ENCODE results near the gene NUDT2.
"Not testable (repeated sequence)": the region's sequence is repeated elsewhere in the genome, so short reads cannot be mapped to it uniquely, and the experiment has no call there.

The NUDT2 gene

GRCh38 chr9:34328987-34329832 is at the start of gene NUDT2, which contains the start of gene KIF24:
NUDT2 (plus strand) TSS chr9:34329569; CDS start chr9:34339040, 9,471 bp downstream.
KIF24 (minus strand) TSS chr9:34329268; CDS start chr9:34311346, 17,922 bp downstream.
- peak; percentile 88 for DNase-seq (ENCODE audit: extremely low spot score, insufficient read length, low read depth)
- FAIRE-seq: peak; percentile 100

DNA sequence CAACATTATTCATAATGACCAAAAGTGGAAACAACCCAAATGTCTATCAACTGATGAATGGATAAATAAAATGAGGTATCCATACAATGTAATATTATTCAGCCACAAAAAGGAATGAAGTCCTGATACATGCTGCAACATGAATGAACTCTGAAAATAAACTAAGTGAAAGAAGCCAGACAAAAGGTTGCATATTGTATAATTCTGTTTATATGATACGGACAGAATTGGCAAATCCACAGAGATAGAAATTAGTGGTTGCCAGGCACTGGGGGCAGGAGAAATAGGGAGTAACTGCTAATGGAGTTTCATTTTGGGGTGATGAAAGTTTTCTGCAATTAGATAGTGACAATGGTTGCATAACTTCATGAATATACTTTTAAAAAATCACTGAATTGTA is 47.3 kb upstream of the NUDT2 start:
- FAIRE-seq: no peak
- no peak for DNase-seq (ENCODE audit: extremely low spot score, insufficient read length, low read depth)

DNA sequence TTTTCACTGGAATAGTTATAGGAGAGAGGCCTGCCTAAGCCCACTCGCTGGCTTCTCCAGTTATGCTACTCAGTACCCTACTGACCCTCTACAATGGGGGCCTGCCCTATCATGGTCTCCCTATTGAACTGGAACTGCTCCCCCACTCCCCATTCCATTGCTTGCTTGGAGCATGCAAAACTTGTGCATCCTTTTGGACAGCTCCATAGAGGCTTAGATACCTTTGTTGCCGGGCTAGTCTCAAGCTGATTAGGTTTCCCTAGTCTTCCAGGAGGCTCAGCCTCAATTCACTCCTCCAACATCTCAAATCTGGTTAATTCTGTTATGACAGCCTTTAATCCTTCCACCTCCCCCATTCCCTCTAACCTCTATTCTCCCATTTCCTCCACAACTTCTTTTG is 40.2 kb upstream of the NUDT2 start:
- FAIRE-seq (no peak), DNase-seq (ENCODE audit: extremely low spot score, insufficient read length, low read depth) (no peak)

- FAIRE-seq (no peak), DNase-seq (ENCODE audit: extremely low spot score, insufficient read length, low read depth) (no peak)
These were observed 38.3 kb upstream of the NUDT2 start for GRCh38 chr9:34291023-34291422.

DNA sequence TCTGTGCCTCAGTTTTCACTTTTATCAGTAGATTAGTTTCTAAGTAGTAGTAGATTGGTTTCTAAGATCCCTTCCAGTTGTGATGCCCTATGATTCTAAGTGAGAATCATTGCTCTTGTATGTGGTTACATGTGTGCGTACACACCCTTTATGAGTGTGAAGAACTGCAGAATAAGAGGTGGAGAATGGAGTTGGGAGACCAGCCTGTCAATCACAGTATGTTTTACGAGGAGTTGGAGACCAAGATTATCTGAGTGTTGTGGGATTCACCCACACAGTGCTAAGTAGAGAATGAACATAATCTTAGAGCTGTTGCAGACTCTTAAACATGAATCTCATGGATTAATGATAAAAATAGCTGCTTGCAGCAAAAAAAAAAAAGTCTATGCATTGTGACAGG is 37.9 kb upstream of the NUDT2 start:
- FAIRE-seq (no peak), DNase-seq (ENCODE audit: extremely low spot score, insufficient read length, low read depth) (no peak)

DNA sequence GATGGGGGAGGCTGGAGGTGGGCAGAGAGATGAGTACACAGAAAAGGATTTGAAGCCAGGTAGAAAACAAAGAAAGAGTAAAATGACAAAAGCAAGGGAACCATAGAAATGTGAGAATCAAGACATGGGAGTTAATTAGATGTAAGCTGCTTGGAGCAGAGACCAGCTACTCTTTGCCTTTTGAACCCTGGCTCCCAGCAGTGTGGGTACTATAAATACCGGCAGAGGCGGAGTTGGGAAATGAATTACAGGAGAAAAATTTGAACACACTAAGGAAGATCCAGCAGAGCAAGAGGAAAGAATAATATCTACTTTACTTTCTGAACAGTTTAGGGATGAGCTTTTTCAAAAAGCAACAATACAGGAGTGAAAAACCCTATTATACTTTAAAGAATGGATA is 36.8 kb upstream of the NUDT2 start:
- FAIRE-seq (no peak), DNase-seq (ENCODE audit: extremely low spot score, insufficient read length, low read depth) (no peak)

DNA sequence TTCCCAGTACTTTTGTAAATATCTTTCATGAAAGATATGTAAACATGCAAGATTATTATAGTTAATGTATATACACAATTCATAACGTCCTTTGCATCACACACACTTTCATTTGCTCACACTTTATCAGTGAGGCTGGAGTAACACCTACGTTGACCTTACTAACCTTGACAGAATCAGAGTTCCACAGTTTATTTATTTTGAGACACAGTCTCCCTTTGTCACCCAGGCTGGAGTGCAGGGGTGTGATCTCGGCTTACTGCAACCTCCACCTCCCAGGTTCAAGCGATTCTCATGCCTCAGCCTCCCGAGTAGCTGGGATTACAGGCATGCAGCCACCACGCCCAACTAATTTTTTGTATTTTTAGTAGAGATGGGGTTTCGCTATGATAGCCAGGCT is 28.3 kb upstream of the NUDT2 start:
- FAIRE-seq: not testable (repeated sequence)

DNA sequence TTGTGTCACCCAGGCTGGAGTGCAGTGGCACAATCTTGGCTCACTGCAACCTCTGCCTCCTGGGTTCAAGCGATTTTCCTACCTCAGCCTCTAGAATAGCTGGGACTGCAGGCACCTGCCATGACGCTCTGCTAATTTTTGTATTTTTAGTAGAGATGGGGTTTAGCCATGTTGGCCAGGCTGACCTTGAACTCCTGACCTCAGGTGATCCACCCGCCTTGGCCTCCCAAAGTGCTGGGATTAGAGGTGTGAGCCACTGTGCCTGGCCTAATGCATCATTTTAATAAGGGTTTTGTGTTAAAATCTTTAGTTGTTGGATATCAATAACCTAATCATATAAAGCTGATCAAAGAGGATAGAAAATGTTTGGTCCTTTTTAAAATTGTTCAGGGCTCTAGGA is 21.1 kb upstream of the NUDT2 start:
- DNase-seq (ENCODE audit: extremely low spot score, insufficient read length, low read depth); FAIRE-seq: not testable (repeated sequence)

More for the DNA sequence above, 28.3 kb upstream of the NUDT2 start:
- not testable (repeated sequence) for DNase-seq (ENCODE audit: extremely low spot score, insufficient read length, low read depth)

DNA sequence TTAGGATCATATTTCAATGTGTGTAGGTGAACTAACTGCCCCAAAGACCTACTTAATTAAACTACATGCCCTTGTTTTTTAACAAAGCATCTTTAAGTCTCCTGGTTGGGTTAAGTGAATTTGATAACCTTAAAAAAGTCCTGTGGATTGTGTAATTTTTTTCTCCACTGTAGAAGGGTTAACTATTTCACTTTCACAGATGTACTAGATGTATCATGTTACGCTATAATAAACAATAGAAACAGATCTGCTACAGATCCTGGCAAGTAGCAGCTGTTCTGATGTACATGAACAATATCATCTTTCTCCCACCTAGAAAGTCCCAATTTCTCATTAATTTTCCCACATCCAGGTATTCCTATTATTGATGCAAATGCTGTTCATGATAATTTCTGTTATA is 19.2 kb upstream of the NUDT2 start:
- DNase-seq (ENCODE audit: extremely low spot score, insufficient read length, low read depth) (no peak), FAIRE-seq (no peak)

- DNase-seq (ENCODE audit: extremely low spot score, insufficient read length, low read depth) (no peak), FAIRE-seq (no peak)
These were observed 17.7 kb upstream of the NUDT2 start for GRCh38 chr9:34311499-34312185.

DNA sequence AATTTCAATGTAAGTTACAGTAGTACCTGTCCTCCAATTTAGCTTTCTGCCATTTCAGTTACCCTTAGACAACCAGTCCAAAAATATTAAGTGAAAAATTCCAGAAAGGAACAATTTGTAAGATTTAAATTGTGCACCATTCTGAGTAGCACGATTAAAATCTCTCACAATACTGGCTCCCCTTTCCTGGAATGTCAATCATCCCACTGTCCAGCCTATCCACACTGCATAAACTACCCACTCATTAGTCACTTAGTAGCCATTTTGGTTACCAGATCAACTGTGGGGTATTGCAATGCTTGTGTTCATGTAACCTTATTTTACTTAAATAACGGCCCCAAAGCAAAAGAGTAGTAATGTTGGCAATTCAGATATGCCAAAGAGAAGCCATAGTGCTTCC is 11.9 kb upstream of the NUDT2 start:
- no peak for FAIRE-seq
- no peak for DNase-seq (ENCODE audit: extremely low spot score, insufficient read length, low read depth)

- no peak for FAIRE-seq
- no peak for DNase-seq (ENCODE audit: extremely low spot score, insufficient read length, low read depth)
These were observed 11.1 kb upstream of the NUDT2 start for GRCh38 chr9:34318163-34318790.

DNA sequence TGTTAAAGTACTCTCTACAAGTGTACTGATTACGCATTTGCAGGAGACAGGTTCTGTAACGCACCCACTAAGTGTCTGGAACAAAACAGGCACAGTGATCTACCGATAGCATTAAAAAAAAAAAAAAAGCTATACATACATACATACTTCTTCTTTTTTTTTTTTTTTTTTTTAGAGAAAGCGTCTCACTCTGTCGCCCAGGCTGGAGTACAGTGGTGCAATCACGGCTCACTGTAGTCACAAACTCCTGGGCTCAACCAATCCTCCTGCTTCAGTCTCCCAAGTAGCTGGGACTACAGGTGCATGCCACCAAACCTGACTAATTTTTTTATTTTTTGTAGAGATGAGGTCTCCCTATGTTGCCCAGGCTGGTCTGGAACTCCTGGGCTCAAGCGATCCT is 7.9 kb upstream of the NUDT2 start:
- DNase-seq (ENCODE audit: extremely low spot score, insufficient read length, low read depth): no peak
- no peak for FAIRE-seq

DNA sequence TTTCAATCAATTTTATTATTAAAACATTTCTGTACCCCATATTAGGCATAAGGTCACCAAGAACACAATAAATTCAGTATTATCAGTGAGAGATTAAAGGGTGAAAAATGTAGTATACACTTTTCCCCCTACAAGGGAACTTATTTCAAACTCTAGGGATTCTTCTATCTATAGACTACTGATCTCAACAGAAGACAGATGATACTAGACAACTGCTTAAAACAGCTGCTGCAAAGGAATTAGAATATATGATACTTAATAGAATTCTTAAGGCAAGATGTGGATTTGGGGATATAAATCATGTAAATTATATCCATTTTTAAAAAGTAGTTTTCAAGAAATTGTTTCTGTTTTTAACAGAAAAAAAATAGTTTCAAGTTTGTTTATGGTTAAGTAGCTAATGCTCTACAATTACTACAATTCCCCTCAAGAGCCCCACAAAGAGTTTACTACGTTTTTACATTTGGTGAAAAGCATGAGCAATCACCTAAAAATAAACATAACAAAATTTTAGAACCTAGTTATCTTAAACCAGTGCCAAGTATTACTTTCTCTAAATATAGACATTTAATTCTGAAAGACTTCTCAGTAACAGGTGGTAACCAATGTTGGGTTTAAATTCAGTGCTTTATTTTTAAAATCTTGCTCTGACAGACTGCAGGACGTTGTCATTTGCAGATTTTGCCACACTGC is 6.3 kb upstream of the NUDT2 start:
- DNase-seq (ENCODE audit: extremely low spot score, insufficient read length, low read depth) (no peak), FAIRE-seq (peak; percentile 12)

GRCh38 chr9:34326690-34327089 is 2.7 kb upstream of the NUDT2 start:
- FAIRE-seq (no peak), DNase-seq (ENCODE audit: extremely low spot score, insufficient read length, low read depth) (no peak)

GRCh38 chr9:34328500-34328986 is 826 bp upstream of the NUDT2 start:
- FAIRE-seq (no peak), DNase-seq (ENCODE audit: extremely low spot score, insufficient read length, low read depth) (no peak)

- FAIRE-seq (no peak), DNase-seq (ENCODE audit: extremely low spot score, insufficient read length, low read depth) (no peak)
These were observed 1.8 kb downstream of the NUDT2 start for GRCh38 chr9:34331196-34331595.

- FAIRE-seq (no peak), DNase-seq (ENCODE audit: extremely low spot score, insufficient read length, low read depth) (no peak)
These were observed 3.0 kb downstream of the NUDT2 start for GRCh38 chr9:34332076-34332964.

- DNase-seq (ENCODE audit: extremely low spot score, insufficient read length, low read depth): no peak
- no peak for FAIRE-seq
These were observed 4.5 kb downstream of the NUDT2 start for GRCh38 chr9:34333836-34334235.

Measured in GM18507 (cell line).